ENCODE results near the gene ABCC9.

DNA sequence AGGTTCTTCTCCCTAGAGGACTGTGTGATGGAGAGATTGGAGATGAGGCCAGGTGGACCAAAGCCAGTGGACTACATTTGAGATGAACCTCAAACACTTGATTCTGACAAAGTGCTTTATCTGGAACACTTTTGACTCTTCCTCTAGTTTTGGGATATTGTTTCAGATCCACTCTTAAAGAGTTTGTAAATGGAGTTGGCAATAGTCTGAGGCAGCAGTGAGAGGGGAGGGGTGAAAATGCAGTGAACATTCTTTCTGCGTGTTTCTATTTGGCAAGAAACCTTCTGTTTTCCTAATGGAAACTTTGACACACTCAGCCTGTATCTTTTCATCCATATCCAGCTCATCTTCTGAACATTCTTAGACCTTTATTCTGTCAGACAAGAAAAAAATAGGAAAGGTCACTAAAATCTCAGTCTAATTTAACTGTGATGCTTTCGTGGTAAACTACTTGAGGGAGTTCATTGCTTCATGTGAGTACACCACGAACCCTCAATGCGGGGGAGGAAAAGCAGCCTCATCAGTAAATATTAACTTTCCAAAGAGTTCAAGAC lies 109.4 kb downstream of the ABCC9 start:
- TF ChIP-seq, protein P1, sequence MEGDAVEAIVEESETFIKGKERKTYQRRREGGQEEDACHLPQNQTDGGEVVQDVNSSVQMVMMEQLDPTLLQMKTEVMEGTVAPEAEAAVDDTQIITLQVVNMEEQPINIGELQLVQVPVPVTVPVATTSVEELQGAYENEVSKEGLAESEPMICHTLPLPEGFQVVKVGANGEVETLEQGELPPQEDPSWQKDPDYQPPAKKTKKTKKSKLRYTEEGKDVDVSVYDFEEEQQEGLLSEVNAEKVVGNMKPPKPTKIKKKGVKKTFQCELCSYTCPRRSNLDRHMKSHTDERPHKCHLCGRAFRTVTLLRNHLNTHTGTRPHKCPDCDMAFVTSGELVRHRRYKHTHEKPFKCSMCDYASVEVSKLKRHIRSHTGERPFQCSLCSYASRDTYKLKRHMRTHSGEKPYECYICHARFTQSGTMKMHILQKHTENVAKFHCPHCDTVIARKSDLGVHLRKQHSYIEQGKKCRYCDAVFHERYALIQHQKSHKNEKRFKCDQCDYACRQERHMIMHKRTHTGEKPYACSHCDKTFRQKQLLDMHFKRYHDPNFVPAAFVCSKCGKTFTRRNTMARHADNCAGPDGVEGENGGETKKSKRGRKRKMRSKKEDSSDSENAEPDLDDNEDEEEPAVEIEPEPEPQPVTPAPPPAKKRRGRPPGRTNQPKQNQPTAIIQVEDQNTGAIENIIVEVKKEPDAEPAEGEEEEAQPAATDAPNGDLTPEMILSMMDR (IDR thresholded peaks at IDR 0.05; ENCODE audit: low read depth, low read length), result no peak
- TF ChIP-seq POLR2A (IDR thresholded peaks at IDR 0.05; ENCODE audit: extremely low read depth, insufficient read length), result no peak
- no peak for TF ChIP-seq MYC (IDR thresholded peaks at IDR 0.05; ENCODE audit: low read depth, low read length)

Data from NB4 (cell line).